ENCODE results near the gene ATP6V0D1. TPM values are rescaled to one million over a fixed set of nuclear protein-coding genes. Genes with fewer than 3 reads are reported as not detected.

Gene ATP6V0D1
- total and polyA plus RNA-seq, 2 experiments from 2014 or later: 20.6 to 68.7 TPM

DNA sequence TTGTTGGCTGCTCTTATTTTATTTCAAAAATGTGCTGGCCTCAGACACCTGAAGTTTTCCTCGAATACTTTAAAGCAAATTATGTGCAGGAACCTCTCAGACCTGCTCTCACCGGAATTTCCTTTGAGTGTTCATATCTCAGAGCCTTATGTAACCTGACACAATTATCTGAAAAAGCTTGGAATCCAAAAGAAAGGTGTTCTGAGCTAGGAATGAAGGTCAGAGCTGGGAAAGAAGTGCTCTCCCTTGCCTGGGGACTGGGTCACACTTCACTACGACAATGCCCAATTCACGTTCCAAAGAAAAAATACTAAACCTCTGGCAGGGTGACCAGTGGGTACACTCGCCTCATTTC is 56.7 kb downstream of the ATP6V0D1 start (continued):
- TF ChIP-seq, protein P1, sequence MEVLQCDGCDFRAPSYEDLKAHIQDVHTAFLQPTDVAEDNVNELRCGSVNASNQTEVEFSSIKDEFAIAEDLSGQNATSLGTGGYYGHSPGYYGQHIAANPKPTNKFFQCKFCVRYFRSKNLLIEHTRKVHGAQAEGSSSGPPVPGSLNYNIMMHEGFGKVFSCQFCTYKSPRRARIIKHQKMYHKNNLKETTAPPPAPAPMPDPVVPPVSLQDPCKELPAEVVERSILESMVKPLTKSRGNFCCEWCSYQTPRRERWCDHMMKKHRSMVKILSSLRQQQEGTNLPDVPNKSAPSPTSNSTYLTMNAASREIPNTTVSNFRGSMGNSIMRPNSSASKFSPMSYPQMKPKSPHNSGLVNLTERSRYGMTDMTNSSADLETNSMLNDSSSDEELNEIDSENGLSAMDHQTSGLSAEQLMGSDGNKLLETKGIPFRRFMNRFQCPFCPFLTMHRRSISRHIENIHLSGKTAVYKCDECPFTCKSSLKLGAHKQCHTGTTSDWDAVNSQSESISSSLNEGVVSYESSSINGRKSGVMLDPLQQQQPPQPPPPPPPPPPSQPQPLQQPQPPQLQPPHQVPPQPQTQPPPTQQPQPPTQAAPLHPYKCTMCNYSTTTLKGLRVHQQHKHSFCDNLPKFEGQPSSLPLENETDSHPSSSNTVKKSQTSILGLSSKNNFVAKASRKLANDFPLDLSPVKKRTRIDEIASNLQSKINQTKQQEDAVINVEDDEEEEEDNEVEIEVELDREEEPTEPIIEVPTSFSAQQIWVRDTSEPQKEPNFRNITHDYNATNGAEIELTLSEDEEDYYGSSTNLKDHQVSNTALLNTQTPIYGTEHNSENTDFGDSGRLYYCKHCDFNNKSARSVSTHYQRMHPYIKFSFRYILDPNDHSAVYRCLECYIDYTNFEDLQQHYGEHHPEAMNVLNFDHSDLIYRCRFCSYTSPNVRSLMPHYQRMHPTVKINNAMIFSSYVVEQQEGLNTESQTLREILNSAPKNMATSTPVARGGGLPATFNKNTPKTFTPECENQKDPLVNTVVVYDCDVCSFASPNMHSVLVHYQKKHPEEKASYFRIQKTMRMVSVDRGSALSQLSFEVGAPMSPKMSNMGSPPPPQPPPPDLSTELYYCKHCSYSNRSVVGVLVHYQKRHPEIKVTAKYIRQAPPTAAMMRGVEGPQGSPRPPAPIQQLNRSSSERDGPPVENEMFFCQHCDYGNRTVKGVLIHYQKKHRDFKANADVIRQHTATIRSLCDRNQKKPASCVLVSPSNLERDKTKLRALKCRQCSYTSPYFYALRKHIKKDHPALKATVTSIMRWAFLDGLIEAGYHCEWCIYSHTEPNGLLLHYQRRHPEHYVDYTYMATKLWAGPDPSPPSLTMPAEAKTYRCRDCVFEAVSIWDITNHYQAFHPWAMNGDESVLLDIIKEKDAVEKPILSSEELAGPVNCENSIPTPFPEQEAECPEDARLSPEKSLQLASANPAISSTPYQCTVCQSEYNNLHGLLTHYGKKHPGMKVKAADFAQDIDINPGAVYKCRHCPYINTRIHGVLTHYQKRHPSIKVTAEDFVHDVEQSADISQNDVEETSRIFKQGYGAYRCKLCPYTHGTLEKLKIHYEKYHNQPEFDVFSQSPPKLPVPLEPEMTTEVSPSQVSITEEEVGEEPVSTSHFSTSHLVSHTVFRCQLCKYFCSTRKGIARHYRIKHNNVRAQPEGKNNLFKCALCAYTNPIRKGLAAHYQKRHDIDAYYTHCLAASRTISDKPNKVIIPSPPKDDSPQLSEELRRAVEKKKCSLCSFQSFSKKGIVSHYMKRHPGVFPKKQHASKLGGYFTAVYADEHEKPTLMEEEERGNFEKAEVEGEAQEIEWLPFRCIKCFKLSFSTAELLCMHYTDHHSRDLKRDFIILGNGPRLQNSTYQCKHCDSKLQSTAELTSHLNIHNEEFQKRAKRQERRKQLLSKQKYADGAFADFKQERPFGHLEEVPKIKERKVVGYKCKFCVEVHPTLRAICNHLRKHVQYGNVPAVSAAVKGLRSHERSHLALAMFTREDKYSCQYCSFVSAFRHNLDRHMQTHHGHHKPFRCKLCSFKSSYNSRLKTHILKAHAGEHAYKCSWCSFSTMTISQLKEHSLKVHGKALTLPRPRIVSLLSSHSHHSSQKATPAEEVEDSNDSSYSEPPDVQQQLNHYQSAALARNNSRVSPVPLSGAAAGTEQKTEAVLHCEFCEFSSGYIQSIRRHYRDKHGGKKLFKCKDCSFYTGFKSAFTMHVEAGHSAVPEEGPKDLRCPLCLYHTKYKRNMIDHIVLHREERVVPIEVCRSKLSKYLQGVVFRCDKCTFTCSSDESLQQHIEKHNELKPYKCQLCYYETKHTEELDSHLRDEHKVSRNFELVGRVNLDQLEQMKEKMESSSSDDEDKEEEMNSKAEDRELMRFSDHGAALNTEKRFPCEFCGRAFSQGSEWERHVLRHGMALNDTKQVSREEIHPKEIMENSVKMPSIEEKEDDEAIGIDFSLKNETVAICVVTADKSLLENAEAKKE (CRISPR knock-in tag; IDR thresholded peaks at IDR 0.05): no peak
- TF ChIP-seq ZNF331 (CRISPR knock-in tag; IDR thresholded peaks at IDR 0.05; ENCODE audit: low read depth): no peak
- no peak for TF ChIP-seq STAT1 (IDR thresholded peaks at IDR 0.05; ENCODE audit: unreplicated experiment)
- TF ChIP-seq, protein P2, sequence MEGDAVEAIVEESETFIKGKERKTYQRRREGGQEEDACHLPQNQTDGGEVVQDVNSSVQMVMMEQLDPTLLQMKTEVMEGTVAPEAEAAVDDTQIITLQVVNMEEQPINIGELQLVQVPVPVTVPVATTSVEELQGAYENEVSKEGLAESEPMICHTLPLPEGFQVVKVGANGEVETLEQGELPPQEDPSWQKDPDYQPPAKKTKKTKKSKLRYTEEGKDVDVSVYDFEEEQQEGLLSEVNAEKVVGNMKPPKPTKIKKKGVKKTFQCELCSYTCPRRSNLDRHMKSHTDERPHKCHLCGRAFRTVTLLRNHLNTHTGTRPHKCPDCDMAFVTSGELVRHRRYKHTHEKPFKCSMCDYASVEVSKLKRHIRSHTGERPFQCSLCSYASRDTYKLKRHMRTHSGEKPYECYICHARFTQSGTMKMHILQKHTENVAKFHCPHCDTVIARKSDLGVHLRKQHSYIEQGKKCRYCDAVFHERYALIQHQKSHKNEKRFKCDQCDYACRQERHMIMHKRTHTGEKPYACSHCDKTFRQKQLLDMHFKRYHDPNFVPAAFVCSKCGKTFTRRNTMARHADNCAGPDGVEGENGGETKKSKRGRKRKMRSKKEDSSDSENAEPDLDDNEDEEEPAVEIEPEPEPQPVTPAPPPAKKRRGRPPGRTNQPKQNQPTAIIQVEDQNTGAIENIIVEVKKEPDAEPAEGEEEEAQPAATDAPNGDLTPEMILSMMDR (conservative IDR thresholded peaks at IDR 0.05; ENCODE audit: low read depth in 2 of 2): no peak
- no peak for TF ChIP-seq CREB1 (CRISPR knock-in tag; IDR thresholded peaks at IDR 0.05; ENCODE audit: low read depth)
- TF ChIP-seq, protein P3, sequence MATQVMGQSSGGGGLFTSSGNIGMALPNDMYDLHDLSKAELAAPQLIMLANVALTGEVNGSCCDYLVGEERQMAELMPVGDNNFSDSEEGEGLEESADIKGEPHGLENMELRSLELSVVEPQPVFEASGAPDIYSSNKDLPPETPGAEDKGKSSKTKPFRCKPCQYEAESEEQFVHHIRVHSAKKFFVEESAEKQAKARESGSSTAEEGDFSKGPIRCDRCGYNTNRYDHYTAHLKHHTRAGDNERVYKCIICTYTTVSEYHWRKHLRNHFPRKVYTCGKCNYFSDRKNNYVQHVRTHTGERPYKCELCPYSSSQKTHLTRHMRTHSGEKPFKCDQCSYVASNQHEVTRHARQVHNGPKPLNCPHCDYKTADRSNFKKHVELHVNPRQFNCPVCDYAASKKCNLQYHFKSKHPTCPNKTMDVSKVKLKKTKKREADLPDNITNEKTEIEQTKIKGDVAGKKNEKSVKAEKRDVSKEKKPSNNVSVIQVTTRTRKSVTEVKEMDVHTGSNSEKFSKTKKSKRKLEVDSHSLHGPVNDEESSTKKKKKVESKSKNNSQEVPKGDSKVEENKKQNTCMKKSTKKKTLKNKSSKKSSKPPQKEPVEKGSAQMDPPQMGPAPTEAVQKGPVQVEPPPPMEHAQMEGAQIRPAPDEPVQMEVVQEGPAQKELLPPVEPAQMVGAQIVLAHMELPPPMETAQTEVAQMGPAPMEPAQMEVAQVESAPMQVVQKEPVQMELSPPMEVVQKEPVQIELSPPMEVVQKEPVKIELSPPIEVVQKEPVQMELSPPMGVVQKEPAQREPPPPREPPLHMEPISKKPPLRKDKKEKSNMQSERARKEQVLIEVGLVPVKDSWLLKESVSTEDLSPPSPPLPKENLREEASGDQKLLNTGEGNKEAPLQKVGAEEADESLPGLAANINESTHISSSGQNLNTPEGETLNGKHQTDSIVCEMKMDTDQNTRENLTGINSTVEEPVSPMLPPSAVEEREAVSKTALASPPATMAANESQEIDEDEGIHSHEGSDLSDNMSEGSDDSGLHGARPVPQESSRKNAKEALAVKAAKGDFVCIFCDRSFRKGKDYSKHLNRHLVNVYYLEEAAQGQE (IDR thresholded peaks at IDR 0.05; ENCODE audit: unreplicated experiment): no peak
- no peak for TF ChIP-seq JUNB (IDR thresholded peaks at IDR 0.05; ENCODE audit: unreplicated experiment)
